Stimulated activated CD4-positive, alpha-beta T cell treated with anti-CD3 and anti-CD28 coated beads, TNF-alpha, amount 100 ng/mL, for 24 hours (primary cell): ENCODE data around the gene OR5K4.
A peak's percentile ranks its signal among the peaks of the same experiment; 100 is the strongest.

ENCODE experiments used
- DNase-seq, 3 experiments: peaks; one replicate each; pipeline ENCODE4 v3.0.0-alpha.2; 2020; ENCODE audit warnings: low read depth in 3 of 3

The OR5K4 gene, protein sequence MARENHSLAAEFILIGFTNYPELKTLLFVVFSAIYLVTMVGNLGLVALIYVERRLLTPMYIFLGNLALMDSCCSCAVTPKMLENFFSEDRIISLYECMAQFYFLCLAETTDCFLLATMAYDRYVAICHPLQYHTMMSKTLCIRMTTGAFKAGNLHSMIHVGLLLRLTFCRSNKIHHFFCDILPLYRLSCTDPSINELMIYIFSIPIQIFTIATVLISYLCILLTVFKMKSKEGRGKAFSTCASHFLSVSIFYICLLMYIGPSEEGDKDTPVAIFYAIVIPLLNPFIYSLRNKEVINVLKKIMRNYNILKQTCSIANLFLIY

DNA sequence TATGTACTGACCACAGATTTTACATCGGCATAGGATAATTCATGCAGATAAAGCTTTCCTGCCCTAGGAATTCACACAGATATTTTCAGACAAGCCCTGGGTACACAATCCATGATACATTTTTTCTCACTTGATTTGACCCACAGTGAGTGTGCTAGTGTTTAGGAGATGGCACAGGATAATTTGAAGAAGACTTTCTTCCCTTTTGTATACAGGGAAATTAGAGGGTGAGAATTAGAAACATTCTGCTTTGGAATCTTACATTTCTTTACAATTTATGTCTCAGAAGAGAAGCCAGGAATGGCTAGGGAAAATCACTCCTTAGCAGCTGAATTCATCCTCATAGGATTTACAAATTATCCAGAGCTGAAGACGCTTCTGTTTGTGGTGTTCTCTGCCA is at the start of gene OR5K4:
TSS of gene OR5K4 (plus strand) at position 301 of the 400 bp plus-strand sequence. CDS start at position 301, 0 bp downstream.
- no peak for DNase-seq

DNA sequence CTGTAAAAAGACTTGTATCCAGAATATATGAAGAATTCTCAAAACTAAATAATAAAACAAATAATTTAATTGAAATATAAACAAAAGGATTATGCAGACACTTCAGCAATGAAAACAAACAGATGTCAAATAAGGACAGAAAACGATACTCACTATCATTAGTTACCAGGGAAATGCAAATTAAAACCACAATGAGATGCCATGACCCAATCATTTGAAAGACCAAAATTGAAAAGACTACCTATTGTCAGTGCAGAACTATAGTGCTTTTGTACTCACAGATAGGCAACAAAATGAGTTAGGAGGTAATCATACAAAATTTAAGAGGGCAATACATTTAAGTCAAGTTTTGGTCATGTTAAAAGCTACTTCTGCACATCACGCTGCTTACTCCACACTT is 31.6 kb upstream of the OR5K4 start:
- no peak for DNase-seq

DNA sequence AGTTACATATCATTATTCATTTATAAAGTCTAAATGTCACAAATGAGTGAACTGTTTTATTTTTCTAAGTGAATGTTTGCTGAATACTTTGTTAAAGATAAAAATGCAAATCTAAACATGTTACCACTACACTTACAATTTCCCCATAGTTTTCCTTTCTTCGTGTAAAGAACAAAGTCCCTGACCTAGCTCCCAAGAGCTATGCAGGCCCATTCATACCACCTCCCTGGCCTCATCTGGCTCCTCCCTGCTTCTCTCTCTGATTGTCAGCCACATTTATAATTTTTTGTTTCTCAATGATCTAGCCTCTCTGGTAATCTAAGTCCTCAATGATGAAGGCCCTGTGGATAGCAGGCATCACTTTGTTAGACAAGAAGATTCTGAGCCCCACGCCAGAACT is 31.0 kb upstream of the OR5K4 start:
- no peak for DNase-seq

DNA sequence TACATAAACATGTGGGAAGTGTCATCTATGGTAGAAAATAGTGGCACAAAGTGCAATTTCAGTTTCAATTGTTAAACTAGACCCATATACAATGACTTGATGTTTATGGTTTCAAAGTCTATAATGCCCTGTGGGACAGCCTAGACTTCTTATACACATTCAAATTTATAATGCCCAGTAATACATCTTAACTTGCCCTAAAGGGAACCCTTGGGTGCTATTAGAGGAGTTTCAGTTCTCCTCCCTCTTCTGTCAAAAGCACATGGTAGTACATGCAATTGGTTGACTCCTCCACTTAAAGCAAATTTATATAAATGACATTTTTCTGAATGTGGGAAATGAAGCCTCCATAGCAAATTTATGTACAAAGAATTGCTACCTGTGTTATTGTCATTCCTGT is 30.2 kb upstream of the OR5K4 start:
- DNase-seq, result no peak

DNA sequence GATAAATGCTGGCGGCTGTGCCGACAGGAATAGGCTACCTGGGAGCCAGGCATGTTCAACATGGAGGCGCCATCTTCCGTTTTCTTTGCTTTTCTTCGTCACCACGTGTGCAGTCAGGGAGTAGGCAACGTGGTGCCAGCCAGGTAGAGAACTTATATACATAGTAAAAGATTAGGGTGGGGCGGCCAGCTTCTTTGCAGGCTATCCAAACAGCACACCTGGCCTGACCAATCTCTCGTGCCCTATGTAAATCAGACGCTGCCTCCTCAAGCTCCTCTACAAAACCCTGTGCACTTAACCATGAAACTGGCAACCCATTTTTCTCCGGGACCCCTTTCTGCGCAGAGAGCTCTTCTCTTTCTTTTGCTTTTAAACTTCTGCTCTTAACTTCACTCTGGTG is 28.6 kb upstream of the OR5K4 start:
- DNase-seq, result no peak

DNA sequence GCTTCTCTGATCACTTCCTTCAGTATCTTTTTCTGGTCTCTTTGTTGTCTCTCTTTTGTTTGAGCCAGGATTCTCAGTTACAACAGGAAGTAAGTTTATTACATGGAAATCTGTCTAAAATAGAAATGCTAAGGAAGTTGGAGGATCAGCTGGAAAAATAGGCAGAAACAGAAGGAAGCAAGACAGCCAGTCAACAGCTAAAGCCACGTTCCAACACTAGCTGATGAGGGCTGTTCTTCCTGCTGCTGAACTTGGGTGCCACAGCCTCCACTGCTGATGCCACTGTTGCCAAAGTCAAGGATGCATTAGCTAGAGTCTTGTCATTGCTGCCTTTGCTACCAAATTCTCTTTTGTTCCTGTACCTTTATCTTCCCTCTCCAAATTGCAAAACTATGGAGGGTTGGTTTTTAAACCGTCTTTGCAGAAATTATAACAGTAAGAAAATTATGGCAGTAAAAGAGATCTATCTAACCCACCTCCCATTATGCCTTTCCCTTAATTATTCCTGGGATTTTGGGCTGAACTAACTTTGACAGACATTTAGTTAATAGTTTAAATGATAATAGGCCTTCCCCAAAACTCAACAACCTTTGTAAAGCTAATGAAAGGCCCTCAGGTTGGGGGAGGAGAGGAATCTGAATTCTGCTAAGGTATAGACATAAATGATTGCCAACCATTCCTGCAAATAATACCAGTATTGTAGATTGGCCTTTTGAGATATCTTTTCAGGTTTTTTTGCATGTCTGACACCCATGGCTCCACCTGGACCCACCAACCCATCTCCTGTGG is 27.4 kb upstream of the OR5K4 start:
- DNase-seq, result no peak

DNA sequence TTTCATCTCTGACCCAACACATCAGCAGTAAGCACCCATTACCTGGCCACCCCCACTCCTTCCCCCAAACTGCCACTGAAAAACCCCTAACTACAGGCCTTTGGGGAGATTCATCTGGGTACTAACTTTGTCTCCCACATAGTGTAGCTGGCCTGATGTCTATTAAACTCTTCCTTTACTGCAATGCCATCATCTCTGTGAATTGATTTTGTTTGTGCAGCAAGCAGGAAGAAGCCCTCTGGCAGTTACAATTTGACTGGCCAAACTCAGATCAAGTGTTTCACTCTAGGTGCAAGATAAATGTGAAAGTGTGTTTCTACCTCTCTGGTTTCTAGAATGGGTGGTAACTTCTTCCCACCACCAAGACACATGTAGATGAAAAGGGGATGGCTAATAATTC is 26.7 kb upstream of the OR5K4 start:
- DNase-seq, result no peak

DNA sequence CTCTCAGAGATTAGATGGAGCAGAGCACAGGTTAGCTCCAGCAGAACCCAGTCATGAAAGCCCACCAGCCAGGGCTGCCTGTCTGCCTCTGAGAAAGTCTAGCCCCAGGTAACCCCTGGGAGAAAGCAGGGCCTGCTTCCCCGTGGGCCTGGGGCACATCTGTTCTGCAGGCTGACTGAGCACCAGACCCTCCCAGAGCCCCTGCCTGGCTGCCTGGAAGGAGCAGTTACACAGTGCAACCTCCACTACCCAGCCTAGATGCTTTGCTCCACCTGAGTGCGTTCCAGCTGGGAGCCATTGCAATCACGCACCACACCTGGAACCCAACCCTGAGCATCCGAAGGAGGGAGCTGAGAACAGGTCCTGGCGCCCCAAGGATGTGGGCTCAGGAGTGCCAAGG is 24.7 kb upstream of the OR5K4 start:
- DNase-seq, result no peak

DNA sequence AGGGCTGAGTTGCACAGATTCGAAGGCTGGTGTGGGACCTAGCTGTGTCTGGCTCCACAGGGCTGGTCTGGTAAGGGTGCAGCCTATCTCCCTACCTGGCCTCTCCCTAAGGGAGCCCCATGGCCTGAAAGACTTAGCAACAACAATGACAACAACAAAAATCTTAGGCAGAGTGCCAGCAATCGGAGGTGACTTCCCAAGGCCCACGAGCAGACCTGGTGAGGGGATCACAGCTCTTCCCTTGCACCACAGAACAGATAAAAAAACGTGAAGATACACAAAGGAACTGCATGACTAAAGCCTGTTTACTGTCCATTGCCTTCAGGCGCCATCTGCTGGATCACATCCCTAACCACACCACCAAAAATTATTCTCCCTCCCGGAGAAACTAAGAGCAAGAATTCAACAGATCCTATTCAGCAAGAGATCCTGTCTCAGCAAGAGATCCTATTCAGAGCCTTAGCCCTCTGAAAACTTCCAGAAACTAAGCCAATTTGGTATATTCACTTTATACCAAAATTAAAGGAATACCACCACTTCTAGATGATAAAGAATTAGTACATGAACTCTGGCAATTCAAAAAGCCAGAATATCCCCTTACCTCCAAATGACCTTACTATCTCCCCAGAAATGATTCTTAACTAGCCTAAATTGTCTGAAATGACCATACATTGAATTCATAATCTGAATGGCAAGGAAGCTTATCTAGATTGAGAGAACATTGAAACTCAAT is 24.1 kb upstream of the OR5K4 start:
- DNase-seq, result peak in 2 of 3 experiments; percentile 4 to 35

DNA sequence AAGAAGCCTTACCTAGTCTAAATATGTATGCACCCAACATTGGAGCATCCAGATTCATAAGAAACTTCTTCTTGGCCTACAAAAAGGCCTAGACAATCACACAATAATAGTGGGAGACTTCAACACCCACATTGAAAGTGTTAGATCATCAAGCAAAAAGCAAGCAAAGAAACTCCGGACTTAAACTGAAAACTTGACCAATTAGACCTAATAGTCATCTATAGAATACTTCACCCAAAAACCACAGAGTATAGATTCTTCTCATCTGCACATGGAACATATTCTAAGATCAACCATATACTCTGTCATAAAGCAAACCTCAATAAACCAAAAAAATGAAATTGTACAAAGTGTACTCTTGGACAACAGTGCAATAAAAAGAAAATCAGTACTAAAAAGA is 22.3 kb upstream of the OR5K4 start:
- no peak for DNase-seq

DNA sequence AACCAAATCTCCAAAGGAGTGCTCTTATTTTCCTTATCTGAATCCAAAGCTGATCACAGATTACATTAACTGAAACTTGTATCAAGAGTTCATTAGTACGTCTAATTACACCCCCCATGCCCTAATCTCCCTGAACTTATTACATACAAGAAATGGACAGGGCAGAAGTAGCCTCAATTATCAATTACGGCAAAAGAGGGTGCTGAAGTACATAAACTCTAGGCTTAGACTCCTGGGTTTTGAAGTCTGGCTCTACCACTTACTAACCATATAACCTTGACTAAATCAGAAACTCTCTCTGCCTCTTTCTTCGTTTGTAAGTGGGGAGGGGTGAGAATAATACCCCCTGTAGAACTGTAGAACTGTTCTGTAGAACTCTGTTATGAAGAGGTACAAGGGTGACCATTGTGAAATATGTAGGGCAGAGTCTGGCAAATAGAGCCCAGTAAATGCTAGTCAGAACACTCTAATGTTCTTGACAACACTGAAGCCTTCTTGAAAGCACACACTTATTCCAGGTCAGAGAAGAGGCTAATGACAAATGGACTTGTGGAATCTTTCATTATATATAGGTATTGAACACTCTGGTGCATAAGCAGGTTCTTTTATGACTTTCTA is 19.6 kb upstream of the OR5K4 start:
- DNase-seq, result no peak

DNA sequence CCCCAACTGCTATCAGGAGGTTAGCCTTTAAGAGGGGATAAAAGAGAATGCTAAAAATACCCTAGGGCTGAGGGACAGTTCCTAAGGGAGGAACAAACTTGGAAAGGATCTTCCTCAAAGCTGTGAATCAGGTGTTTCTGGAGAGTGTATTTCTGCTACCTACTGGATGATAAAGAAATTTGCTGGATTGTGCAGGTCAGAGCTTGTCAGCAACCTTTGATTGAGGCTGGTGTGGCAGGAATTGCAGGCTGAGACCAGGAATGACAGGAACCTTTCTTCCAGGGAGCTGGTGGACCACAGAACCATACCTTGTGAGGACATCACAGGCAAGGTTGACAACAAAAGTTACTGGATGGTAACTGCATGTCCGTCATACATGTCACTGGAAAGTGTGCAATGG is 14.6 kb upstream of the OR5K4 start:
- no peak for DNase-seq

DNA sequence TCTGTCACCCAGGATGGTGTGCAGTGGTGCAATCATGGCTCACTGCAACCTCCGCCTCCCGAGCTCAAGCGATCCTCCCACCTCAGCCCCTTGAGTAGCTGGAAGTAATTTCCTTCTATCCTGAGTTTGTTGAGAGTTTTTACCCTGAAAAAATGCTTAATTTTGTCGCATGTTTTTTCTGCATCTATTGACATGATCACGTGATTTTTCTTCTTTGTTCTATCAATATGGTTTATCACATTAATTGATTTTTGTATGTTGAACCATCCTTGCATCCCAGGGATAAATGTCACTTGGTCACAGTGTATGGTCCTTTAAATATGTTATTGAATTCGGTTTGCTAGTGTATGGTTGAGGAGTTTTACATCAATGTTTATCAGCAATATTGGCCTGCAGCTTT is 11.9 kb upstream of the OR5K4 start:
- no peak for DNase-seq

DNA sequence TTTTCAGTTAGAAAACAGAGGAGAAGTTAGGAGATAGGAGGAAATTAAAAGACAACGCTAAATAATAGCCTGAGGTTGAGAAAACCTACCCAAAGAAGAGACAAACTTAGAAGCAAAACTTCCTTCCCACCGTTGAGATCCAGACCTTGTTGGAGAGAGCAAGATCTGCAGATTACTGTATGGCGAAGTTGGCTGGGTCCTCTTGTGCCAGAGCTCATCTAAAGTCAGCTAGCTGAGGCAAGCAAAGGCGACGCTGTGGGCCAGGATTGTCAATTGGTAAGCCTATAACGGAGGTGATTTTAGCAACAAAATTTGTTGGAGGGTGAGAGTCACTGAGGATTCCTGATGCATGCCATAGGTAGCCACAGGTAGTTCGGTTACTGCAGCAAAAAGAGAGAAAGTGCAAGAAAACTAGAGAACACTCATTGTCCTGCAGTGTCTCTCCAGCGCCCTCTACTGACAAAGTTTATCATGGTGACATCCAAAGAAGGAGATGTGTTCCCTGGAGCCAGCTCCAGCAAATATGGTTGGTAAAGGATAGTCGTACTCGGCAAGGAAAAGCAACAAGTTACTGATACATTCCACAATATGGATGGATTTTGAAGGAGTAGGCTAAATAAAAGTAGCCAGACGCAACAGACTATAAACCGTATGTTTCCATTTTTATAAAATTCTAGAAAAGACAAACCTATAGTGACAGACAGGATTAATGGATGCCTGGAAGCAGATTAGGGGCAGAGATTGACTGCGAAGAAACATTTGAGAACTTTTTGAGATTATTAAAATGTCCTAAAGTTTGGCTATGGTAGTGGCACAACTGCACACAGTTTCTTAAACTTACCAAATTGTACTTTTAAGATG is 9.8 kb upstream of the OR5K4 start:
- DNase-seq, result no peak

DNA sequence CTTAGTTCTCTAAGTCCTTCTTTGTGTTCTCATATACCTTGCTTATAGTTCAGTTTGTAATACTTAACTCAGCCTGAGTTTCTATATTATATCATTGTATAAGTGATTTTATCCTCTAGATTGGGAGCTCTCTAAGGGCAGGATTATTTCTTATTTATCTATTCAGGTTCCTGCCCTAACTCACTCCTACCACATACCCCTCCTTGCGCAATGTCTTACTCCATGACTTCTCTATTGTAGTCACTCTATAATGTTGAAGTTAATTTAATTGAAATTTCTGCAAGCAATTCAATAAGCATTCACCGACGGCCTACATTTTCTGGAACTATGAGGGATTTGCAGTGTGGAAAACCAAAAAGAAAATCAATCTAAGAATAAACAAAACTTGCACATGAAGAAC is 3.6 kb upstream of the OR5K4 start:
- DNase-seq, result no peak

DNA sequence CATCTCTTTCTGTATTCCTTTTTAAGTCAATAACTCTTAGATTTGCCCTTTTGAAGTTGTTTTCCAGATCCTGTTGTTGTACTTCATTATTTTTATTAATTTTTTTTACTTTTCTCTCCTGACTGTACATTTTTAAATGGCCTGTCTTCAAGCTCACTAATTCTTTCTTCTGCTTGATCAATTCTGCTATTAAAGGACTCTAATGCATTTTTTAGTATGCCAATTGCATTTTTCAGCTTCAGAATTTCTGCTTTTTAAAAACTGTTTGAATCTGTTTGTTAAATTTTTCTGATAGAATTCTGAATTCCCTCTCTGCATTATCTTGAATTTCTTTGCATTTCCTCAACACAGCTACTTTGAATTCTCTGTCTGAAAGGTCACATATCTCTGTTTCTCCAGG is 5.6 kb downstream of the OR5K4 start:
- no peak for DNase-seq

DNA sequence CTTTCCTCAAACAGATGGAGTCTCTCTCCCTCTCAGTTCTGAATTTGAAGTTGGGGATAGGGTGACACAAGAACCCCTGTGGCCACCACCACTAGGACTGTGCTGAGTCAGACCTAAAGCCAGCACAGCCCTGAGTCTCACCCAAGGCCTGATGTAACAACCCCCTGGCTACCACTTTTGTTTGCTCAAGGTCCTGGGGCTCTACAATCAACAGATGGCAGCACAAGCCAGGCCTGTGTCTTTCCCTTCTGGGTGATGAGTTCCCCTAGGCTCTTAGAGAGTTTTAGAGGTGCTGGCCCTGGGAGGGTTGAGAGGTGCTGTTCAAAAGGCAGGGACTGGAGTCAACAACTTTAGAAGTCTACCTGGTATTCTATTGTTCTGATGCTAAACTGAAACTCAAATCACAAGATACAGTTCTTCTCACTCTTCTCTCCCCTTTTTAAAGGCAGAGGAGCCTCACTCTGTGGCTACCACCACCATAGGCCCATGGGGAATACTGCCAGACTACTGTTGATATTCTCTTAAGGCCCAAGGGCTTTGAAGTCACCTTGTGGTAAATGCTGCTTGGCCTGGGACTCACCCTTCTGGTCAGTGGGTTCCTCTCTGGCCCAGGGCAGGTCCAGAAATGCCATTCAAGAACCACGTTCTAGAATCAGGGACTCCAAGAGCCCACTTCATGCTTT is 6.5 kb downstream of the OR5K4 start:
- DNase-seq, result no peak

DNA sequence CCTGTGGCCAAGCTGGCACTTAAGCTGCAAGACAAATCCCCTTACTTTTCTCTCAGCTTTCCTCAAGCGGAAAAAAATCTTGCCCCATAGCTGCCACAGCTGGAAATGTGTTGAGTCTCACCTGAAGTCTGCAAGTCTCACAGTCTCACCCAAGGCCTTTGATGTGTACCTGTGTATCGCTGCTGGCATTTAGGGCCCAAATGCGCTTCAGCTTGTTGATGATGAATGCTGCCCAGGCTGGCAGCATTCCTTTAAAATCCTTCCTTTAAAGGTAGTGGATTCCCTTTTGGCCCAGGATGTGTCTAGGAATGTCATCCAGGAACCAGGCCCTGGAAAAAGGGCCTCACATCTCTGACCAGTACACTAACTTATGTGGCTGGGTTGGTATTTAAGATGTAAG is 7.0 kb downstream of the OR5K4 start:
- no peak for DNase-seq

DNA sequence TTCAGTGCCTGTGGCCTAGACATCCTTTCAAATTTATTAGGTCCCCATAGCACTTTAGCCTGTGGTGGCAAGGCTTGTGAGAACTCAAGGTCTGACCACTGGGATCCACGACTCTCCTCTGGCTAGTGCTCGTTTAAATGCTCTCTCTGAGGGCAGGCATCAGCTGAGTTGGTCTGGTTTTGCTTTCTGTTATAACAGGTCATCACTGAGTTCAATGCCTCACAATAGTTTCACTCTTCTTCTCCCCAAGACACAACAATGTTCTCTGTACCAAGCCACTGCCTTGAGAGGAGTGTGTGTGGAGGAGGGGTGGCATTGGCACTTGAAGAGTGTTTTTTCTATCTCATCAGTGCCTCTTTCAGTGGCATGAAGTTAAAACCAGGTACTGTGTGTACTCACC is 7.6 kb downstream of the OR5K4 start:
- no peak for DNase-seq

DNA sequence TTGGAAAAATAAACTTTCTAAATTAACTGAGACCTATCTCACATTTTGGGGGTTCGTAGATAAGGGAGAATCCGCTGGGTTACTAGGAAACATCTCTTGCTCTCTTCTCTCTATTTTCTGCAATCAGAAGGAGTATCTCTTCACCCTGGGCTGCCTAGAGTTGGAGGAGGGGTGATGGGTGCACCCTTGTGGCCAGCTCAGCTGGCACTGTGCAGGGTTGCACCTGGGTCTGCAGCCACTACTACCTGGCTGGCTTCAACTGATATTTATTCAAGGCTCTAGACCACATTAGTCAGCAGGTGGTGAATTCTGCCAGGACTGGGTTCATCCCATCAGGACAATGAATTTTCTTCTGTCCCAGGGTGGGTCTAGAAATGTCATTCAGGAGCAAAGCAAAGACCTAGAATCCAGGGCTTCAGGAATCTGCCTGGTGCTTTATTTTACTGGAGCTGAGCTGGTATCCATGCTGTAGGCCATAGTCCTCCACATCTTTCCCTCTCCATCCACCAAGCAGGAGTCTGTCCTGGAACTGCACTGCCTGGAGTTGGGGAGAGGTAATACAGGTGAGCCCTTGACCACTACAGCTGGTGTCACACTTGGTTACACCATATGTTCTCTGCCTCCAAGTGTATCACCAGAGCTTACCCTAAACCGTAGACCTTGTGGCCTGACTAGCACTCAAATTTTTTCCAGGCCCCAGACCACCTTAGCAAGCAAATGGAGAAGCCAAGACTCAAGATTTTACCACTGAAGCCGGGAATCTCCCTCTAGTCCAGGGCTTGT is 14.0 kb downstream of the OR5K4 start:
- DNase-seq, result no peak
